Psoas muscle (tissue), 8 donors: ENCODE data around the gene BNIP5. TPM values are rescaled to one million over a fixed set of nuclear protein-coding genes. Genes with fewer than 3 reads are reported as not detected.

Experiments
- ATAC-seq, 4 donors: fragments of 200-7000 bp; cut with Tn5 transposase; one replicate each; pipeline ENCODE4 v1.9.1; 2020; ENCODE audit warnings: moderate library complexity in 3 of 4, mild to moderate bottlenecking in 2 of 4
- DNase-seq, 2 donors: peaks; one replicate each; pipeline ENCODE4 v3.0.0-alpha.2; 2020
- H3K27ac ChIP-seq: fragments of 200-600 bp; one replicate; pipeline ENCODE4 v1.8.0; 2022
- H3K27me3 ChIP-seq, 3 donors: fragments of 200-600 bp in 1 of 3; one replicate each; pipeline versions ENCODE4 v1.6.1 to v1.8.0; 2013 to 2022; ENCODE audit warnings: low read length in 2 of 3, mild to moderate bottlenecking in 2 of 3, moderate library complexity in 1 of 3; ENCODE audit not compliant: insufficient read depth in 3 of 3
- H3K36me3 ChIP-seq, 2 donors: fragments of 200-600 bp in 1 of 2; one replicate each; pipeline versions ENCODE4 v1.6.1 to v1.8.0; 2013 to 2022; ENCODE audit warnings: low read depth in 1 of 2, mild to moderate bottlenecking in 1 of 2, moderate library complexity in 1 of 2; ENCODE audit not compliant: insufficient read depth in 1 of 2
- H3K4me1 ChIP-seq: fragments of 200-600 bp; one replicate; pipeline ENCODE4 v1.8.0; 2022
- H3K4me3 ChIP-seq: fragments of 200-600 bp; one replicate; pipeline ENCODE4 v1.8.0; 2022; ENCODE audit warnings: mild to moderate bottlenecking
- H3K9me3 ChIP-seq: fragments of 200-600 bp; one replicate; pipeline ENCODE4 v1.8.0; 2022
- CTCF ChIP-seq: fragments of 200-600 bp; IDR thresholded peaks from one replicate; pipeline ENCODE4 v1.8.0; 2022; ENCODE audit warnings: antibody characterized with exemption
- WGBS, 3 donors: extraction: QIAGEN DNeasy Blood & Tissue Kit; methylation state at CpG; one replicate each; pipeline versions ENCODE4 v1.1.6 to v1.1.7; 2013; 5-methylcytosine and 5-hydroxymethylcytosine counted together
- intact Hi-C, 2 donors: fragments of 100-400 bp; cut with DNase I; formaldehyde crosslinking; loops; one replicate each; pipeline versions ENCODE4 v1.11.0 to v1.14.2; 2022
- long read RNA-seq, 2 donors: library from polyadenylated mRNA; unstranded; transcript quantifications; one replicate each; pipeline ENCODE4 v2.0.0, GENCODE V29; 2021
- polyA plus RNA-seq, 3 donors: library from polyadenylated mRNA; stranded (reverse); fragments of 200-250 nt; gene quantifications; one replicate each; pipeline ENCODE4 v1.2.3, GENCODE V29; 2013
- total RNA-seq, 4 donors: library from RNA; stranded (reverse); fragmentation: NEBNext Ultra II Directional in 2 of 4; extraction: Animal tissue kit (Norgen Biotek cat#: 25700) in 2 of 4; gene quantifications; one replicate each; pipeline versions ENCODE4 v1.2.1 to v1.2.4, GENCODE V29; 2021 to 2023
- donor health status: healthy with polysubstance abuse.
- donor health status: DM: no; HTN: no; CAD: no; lungs with moderate emphysema.
- donor health status: Bipolar disorder and iron deficiency.
- donor health status: healthy.
- donor health status: DM: yes; HTN: yes; CAD: no.
- donor health status: DM: no; HTN: no; CAD: no.
- donor health status: DM: no; HTN: no; CAD: no.
- donor health status: DM: yes; HTN: yes; CAD: no.

BNIP5 gene
- total RNA-seq (not detected), polyA plus RNA-seq (under 1 TPM in 1 of 3 donors, not detected in 2; 0.01 TPM)
- long read RNA-seq, donor 1 = 0 reads
- long read RNA-seq, donor 2 = 0 reads

DNA sequence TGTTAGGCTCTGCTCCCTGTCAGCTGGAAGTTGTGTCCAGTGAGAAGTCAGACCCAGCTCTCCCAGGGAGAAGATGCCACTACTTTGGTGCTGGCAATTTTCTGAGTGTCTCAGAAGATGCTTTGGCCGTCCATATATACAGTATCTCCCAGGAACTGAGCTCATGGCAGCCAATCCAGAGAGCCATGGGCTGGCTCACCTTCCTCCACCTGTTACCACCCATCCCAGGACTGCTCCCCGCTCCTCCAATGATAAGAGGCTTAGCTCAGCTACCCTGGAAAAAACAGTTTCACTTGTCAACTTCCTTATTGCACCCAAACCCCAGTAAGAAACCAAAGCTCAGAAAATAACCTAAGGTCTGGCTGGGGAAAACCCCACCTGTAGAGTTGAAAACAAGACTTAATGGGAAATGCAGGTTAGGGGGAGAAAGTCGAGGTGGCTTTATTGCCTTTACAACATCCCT lies at the start of gene BNIP5:
TSS of gene BNIP5 (minus strand) at position 110 of the 463 bp plus-strand sequence. CDS start 6,198 bp downstream, outside the sequence.
- ATAC-seq = no peak
- Histone ChIP-seq H3K27me3 (peaks cover 0 to 59% (median 13%) of the 10 kb centered on the region in 3 donors), H3K4me3 (no peak within 1 kb of the TSS), H3K36me3 (no peaks in the 10 kb centered on the region), H3K4me1 (peaks cover 3% of the 10 kb centered on the region), H3K27ac (no peak within 1 kb of the TSS), H3K9me3 (no peaks in the 10 kb centered on the region)
- no peak for TF ChIP-seq CTCF
- no peak for DNase-seq
- intact Hi-C loops = no loop called here
- WGBS, 3 donors = 73 to 79% (median 79%) methylated on average over 3 of the region's 3 CpGs

DNA sequence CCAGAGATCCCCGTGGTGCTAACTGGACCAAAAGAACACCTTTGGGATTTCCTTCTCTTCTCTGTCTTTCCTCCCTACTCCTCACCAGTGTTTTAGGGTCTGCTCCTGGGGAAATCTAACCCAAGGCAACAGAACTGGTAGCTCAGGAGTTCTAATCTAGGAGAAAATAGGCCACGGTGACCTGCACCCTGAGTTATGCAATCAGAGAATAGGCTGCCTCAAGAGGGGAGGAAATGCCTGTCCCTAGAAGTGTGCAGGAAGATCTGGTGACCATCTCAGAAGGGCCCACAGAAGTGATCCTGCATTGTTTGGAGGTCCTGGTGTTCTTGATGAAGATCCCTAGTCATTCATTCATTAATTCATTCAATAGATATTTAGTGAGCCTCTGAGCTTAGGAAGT lies 47.4 kb upstream of the BNIP5 start:
- peaks cover 13% of the 10 kb centered on the region for H3K4me1 ChIP-seq
- intact Hi-C loops = no loop called here
- no peak for DNase-seq
- H3K9me3 ChIP-seq = no peaks in the 10 kb centered on the region
- no peak for TF ChIP-seq CTCF
- WGBS, 3 donors = 76 to 81% (median 79%) methylated on average over 2 of the region's 2 CpGs
- no peak overlapping the region for H3K27ac ChIP-seq
- no peak overlapping the region for H3K4me3 ChIP-seq
- H3K36me3 ChIP-seq = no peaks in the 10 kb centered on the region
- H3K27me3 ChIP-seq = peaks cover 0 to 26% (median 9%) of the 10 kb centered on the region in 3 donors
- no peak for ATAC-seq

DNA sequence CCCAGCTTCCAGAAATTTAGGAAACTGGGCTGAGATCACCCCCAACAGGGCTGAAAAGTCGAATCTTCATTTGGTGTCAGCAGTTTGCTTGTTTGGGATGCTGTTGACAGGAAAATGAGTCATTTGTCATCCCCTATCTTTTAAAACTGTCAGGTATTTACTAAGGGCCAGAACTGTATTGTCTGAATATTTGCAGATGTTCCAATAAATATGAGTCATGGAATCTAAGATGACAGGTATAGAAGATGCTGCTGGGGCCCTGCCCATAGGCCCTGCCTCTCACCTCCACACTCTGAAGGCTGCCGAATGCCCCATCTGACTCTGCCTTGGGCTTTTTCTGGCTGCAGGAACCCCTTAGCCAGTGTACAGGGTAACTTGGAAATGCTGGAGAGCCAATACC lies 46.9 kb upstream of the BNIP5 start:
- Histone ChIP-seq H3K36me3 (no peaks in the 10 kb centered on the region), H3K27ac (no peak overlapping the region), H3K4me3 (no peak overlapping the region), H3K9me3 (no peaks in the 10 kb centered on the region), H3K27me3 (peaks cover 0 to 26% (median 9%) of the 10 kb centered on the region in 3 donors), H3K4me1 (peaks cover 13% of the 10 kb centered on the region)
- no peak for TF ChIP-seq CTCF
- 88 to 93% (median 88%) methylated on average over 2 of the region's 2 CpGs for WGBS, 3 donors
- DNase-seq (no peak), ATAC-seq (no peak)
- intact Hi-C loops = no loop called here

- Histone ChIP-seq H3K4me3 (no peak overlapping the region), H3K27me3 (peaks cover 0 to 26% (median 9%) of the 10 kb centered on the region in 3 donors), H3K36me3 (no peaks in the 10 kb centered on the region), H3K4me1 (peaks cover 13% of the 10 kb centered on the region), H3K9me3 (no peaks in the 10 kb centered on the region), H3K27ac (no peak overlapping the region)
- intact Hi-C loops = no loop called here
- no peak for TF ChIP-seq CTCF
- no peak for ATAC-seq
- no peak for DNase-seq
- 61 to 80% (median 74%) methylated on average over 4 of the region's 4 CpGs for WGBS, 3 donors
Observed at GRCh38 chr6:36382976-36383375, 46.3 kb upstream of the BNIP5 start.
